HepG2 (cell line): ENCODE data around the gene TELO2. TPM values are rescaled to one million over a fixed set of nuclear protein-coding genes. Genes with fewer than 3 reads are reported as not detected.

Experiments used
- ATAC-seq: fragments of 200-7000 bp; cut with Tn5 transposase; 3 replicates; pipeline ENCODE4 v1.9.1; 2020; ENCODE audit warnings: mild to moderate bottlenecking, moderate library complexity
- BruUV-seq: library from RNA; stranded (reverse); fragments of 400-500 nt; replicated peaks from 2 replicates; lab custom pipeline; 2021; lab: Mats Ljungman, UMichigan
- CTCF ChIA-PET: fragments of 300-600 bp; formaldehyde crosslinking; extraction: SDS; loops from one replicate; lab custom pipeline; 2021; ENCODE audit warnings: low total read pairs, inconsistent platforms, low intra/inter-chr PET ratio; lab: Yijun Ruan, JAX
- POLR2A ChIA-PET: fragments of 350-600 bp; sonication (Branson Sonifier 250); formaldehyde crosslinking; loops from one replicate; lab custom pipeline; 2020; ENCODE audit warnings: antibody characterized with exemption, inconsistent platforms; lab: Yijun Ruan, JAX
- DNase-seq: peaks from one replicate; pipeline ENCODE4 v3.0.0-alpha.2; 2015; ENCODE audit warnings: low spot score
- FAIRE-seq: peaks from 3 replicates; lab custom pipeline; 2011; peaks lifted over from hg19 to GRCh38; lab: Jason Lieb, UNC
- H2AFZ ChIP-seq: one replicate; pipeline ENCODE4 v1.6.1; 2011; ENCODE audit warnings: low read length, inconsistent platforms
- H3K27ac ChIP-seq: fragments of 300-600 bp; 3 replicates; pipeline ENCODE4 v1.8.0; 2011; ENCODE audit warnings: mixed run types, mild to moderate bottlenecking, mixed read lengths, low read length, inconsistent platforms; ENCODE audit not compliant: insufficient read depth; ENCODE audit errors: extremely low read length
- H3K27me3 ChIP-seq, 2 experiments: fragments of 200-600 bp in 1 of 2; 2 replicates in 1 of 2; 3 replicates in 1 of 2; pipeline versions ENCODE4 v1.6.0 to v1.8.0; 2011; ENCODE audit warnings: low read length in 2 of 2, mild to moderate bottlenecking in 2 of 2, moderate library complexity in 2 of 2, inconsistent platforms in 1 of 2; ENCODE audit not compliant: insufficient read depth in 2 of 2, control insufficient read depth in 1 of 2
- H3K36me3 ChIP-seq, 2 experiments: fragments of 200-600 bp in 1 of 2; replicated peaks in 1 of 2; 2 replicates in 1 of 2; 3 replicates in 1 of 2; pipeline versions ENCODE4 v1.5.1 to v1.8.0; 2011; ENCODE audit warnings: low read length in 2 of 2, inconsistent platforms in 1 of 2; ENCODE audit not compliant: insufficient read depth in 2 of 2, control insufficient read depth in 1 of 2
- H3K4me1 ChIP-seq: 2 replicates; pipeline ENCODE4 v1.5.1; 2012; ENCODE audit warnings: low read length, inconsistent platforms; ENCODE audit not compliant: insufficient read depth
- H3K4me2 ChIP-seq: 2 replicates; pipeline ENCODE4 v1.6.0; 2011; ENCODE audit warnings: low read depth, low read length, inconsistent platforms
- H3K4me3 ChIP-seq, 3 experiments: fragments of 200-600 bp in 1 of 3; sonication (generic), shearing (Covaris generic) in 1 of 3; replicated peaks in 1 of 3; 2 replicates each; pipeline ENCODE4 v1.5.1; 2011 to 2016; ENCODE audit warnings: low read length in 3 of 3, inconsistent platforms in 2 of 3, low read depth in 2 of 3, mild to moderate bottlenecking in 2 of 3, control low read depth in 1 of 3, mixed read lengths in 1 of 3; ENCODE audit not compliant: insufficient read depth in 1 of 3
- H3K79me2 ChIP-seq: one replicate; pipeline ENCODE4 v1.6.1; 2011; ENCODE audit warnings: low read length, inconsistent platforms; ENCODE audit not compliant: insufficient read depth
- H3K9ac ChIP-seq: 2 replicates; pipeline ENCODE4 v1.6.0; 2011; ENCODE audit warnings: mild to moderate bottlenecking, low read depth, low read length, inconsistent platforms; ENCODE audit not compliant: insufficient read depth
- H3K9me3 ChIP-seq: 2 replicates; pipeline ENCODE4 v1.5.1; 2012; ENCODE audit warnings: mild to moderate bottlenecking, low read length
- H4K20me1 ChIP-seq: 2 replicates; pipeline ENCODE4 v1.6.0; 2011; ENCODE audit warnings: inconsistent platforms, mild to moderate bottlenecking, low read length, moderate library complexity; ENCODE audit not compliant: insufficient read depth
- ARNTL ChIP-seq: sonication (generic); formaldehyde crosslinking; IDR thresholded peaks from 2 replicates; pipeline ENCODE4 v1.4.0; 2020; ENCODE audit warnings: mild to moderate bottlenecking, missing genetic modification reagents
- ATF4 ChIP-seq, 2 experiments: fragments of 450-650 bp in 1 of 2; sonication (generic) in 1 of 2; formaldehyde crosslinking; IDR thresholded peaks; 2 replicates each; pipeline versions ENCODE4 v1.5.0 to v1.8.0; 2020 to 2022; ENCODE audit warnings: mild to moderate bottlenecking in 1 of 2, missing genetic modification reagents in 1 of 2
- ESRRA ChIP-seq: sonication (generic); formaldehyde crosslinking; IDR thresholded peaks from 2 replicates; pipeline ENCODE4 v1.5.1; 2020; ENCODE audit warnings: mild to moderate bottlenecking, low read depth, missing genetic modification reagents
- GPBP1L1 ChIP-seq: sonication (generic); formaldehyde crosslinking; IDR thresholded peaks from 2 replicates; pipeline ENCODE4 v1.5.0; 2020; ENCODE audit warnings: mild to moderate bottlenecking, missing genetic modification reagents
- HOXD1 ChIP-seq: sonication (generic); formaldehyde crosslinking; IDR thresholded peaks from 2 replicates; pipeline ENCODE4 v1.5.0; 2020; ENCODE audit warnings: missing genetic modification reagents
- ONECUT2 ChIP-seq: sonication (generic); formaldehyde crosslinking; IDR thresholded peaks from 2 replicates; pipeline ENCODE4 v1.4.0; 2020; ENCODE audit warnings: missing genetic modification reagents
- PAF1 ChIP-seq: IDR thresholded peaks from 2 replicates; pipeline ENCODE4 v1.6.1; 2016; ENCODE audit warnings: missing genetic modification reagents, missing compliant biosample characterization
- PHF20 ChIP-seq: sonication (generic); formaldehyde crosslinking; IDR thresholded peaks from 2 replicates; pipeline ENCODE4 v1.5.0; 2020; ENCODE audit warnings: mild to moderate bottlenecking, missing genetic modification reagents
- REL ChIP-seq: sonication (generic); formaldehyde crosslinking; conservative IDR thresholded peaks from 2 replicates; pipeline ENCODE4 v1.8.0; 2022; ENCODE audit warnings: mild to moderate bottlenecking, missing genetic modification reagents, moderate library complexity
- TEAD2 ChIP-seq: sonication (generic); formaldehyde crosslinking; IDR thresholded peaks from 2 replicates; pipeline ENCODE4 v1.9.0; 2021; ENCODE audit warnings: missing genetic modification reagents
- ZBTB46 ChIP-seq: sonication (generic); formaldehyde crosslinking; IDR thresholded peaks from 2 replicates; pipeline ENCODE4 v1.4.0; 2020; ENCODE audit warnings: mild to moderate bottlenecking, missing genetic modification reagents, borderline replicate concordance
- ZBTB7B ChIP-seq: sonication (generic); formaldehyde crosslinking; IDR thresholded peaks from 2 replicates; pipeline ENCODE4 v1.4.0; 2020; ENCODE audit warnings: missing genetic modification reagents
- ZMAT5 ChIP-seq: sonication (generic); formaldehyde crosslinking; IDR thresholded peaks from 2 replicates; pipeline ENCODE4 v1.5.0; 2020; ENCODE audit warnings: mild to moderate bottlenecking, low read depth, missing genetic modification reagents, borderline replicate concordance
- ZNF367 ChIP-seq: sonication (generic); formaldehyde crosslinking; IDR thresholded peaks from 2 replicates; pipeline ENCODE4 v1.4.0; 2020; ENCODE audit warnings: missing genetic modification reagents, borderline replicate concordance
- ZNF691 ChIP-seq: sonication (generic); formaldehyde crosslinking; IDR thresholded peaks from 2 replicates; pipeline ENCODE4 v1.4.0; 2020; ENCODE audit warnings: missing genetic modification reagents, low read depth, mild to moderate bottlenecking, borderline replicate concordance
- ZNF816 ChIP-seq: sonication (generic); formaldehyde crosslinking; IDR thresholded peaks from 2 replicates; pipeline ENCODE4 v1.8.0; 2022; ENCODE audit warnings: missing genetic modification reagents, mild to moderate bottlenecking, borderline replicate concordance
- WGBS: methylation state at CpG from one replicate; pipeline ENCODE4 v1.1.6; 2017; ENCODE audit warnings: low lambda C conversion rate; 5-methylcytosine and 5-hydroxymethylcytosine counted together
- in situ Hi-C: cut with HindIII; loops from 2 replicates; pipeline ENCODE4 v1.10.0; 2017; ENCODE audit warnings: low pct_unique_long_range_greater_than_20kb; ENCODE audit not compliant: extremely low pct_ligation_motif_present
- intact Hi-C: fragments of 100-400 bp; cut with micrococcal nuclease; formaldehyde crosslinking; loops from one replicate; pipeline ENCODE4 v1.10.0; 2022; ENCODE audit not compliant: unreplicated experiment
- polyA plus RNA-seq, 8 experiments: library from polyadenylated mRNA; depleted of rRNA in 3 of 8; stranded (reverse) in 7 of 8; unstranded in 1 of 8; fragments of >200 nt; fragmentation: Illumina TruSeq in 4 of 8; extraction: Trizol in 4 of 8; gene quantifications; 2 replicates each; pipeline versions ENCODE4 v1.2.1 to v1.2.3, GENCODE V29; 2011 to 2016; ENCODE audit warnings: low read depth in 4 of 8, missing spikeins in 1 of 8, mixed read lengths in 1 of 8; ENCODE audit not compliant: insufficient read depth in 1 of 8
- total RNA-seq, 5 experiments: library from RNA; depleted of rRNA; stranded (reverse); fragments of >200 nt; fragmentation: Illumina TruSeq; extraction: Trizol; gene quantifications; 2 replicates each; pipeline ENCODE4 v1.2.3, GENCODE V29; 2016; ENCODE audit warnings: low read depth in 1 of 5

The TELO2 gene
- total and polyA plus RNA-seq, 2 of the 13 experiments (the other 11 are each of a cell fraction or from before 2014, with no cell fraction given): 10.1 to 17.9 TPM

- TF ChIP-seq REL (CRISPR knock-in tag) (no peak), TEAD2 (CRISPR knock-in tag) (no peak)
Observed at GRCh38 chr16:1537138-1537577, 44.0 kb downstream of the TELO2 start (continued).

GRCh38 chr16:1537763-1538289 lies 44.7 kb downstream of the TELO2 start:
- Histone ChIP-seq H3K9me3 (no peaks in the 10 kb centered on the region), H3K4me2 (no peak overlapping the region), H3K9ac (no peak overlapping the region), H3K79me2 (no peaks in the 10 kb centered on the region), H2AFZ (no peak overlapping the region), H3K27ac (no peak overlapping the region), H3K4me1 (no peaks in the 10 kb centered on the region), H3K27me3 (no peaks in the 10 kb centered on the region), H3K36me3 (no peaks in the 10 kb centered on the region), H4K20me1 (no peaks in the 10 kb centered on the region), H3K4me3 (no peak overlapping the region)
- FAIRE-seq: no peak
- ChIA-PET POLR2A (no interaction called here), CTCF (no interaction called here)
- no peak for TF ChIP-seq ZNF691
- no peak for TF ChIP-seq ZNF816
- TF ChIP-seq PHF20 (CRISPR knock-in tag): no peak
- TF ChIP-seq ZMAT5 (CRISPR knock-in tag): no peak
- no peak for TF ChIP-seq ARNTL (CRISPR knock-in tag)
- no peak for TF ChIP-seq ZBTB46 (CRISPR knock-in tag)
- TF ChIP-seq ATF4 (CRISPR knock-in tag; IDR thresholded peaks at IDR 0.05): no peak
- TF ChIP-seq HOXD1 (CRISPR knock-in tag): no peak
- no peak for TF ChIP-seq ONECUT2
- no peak for TF ChIP-seq ZNF367 (CRISPR knock-in tag)
- no peak for TF ChIP-seq ZBTB7B (CRISPR knock-in tag)
- no peak for TF ChIP-seq ESRRA (CRISPR knock-in tag)
- no peak for TF ChIP-seq GPBP1L1
- no peak for TF ChIP-seq PAF1
- no peak for ATAC-seq
- BruUV-seq: no TSS peak
- WGBS: 94% methylated on average over 23 of the region's 26 CpGs
- in situ Hi-C loops (no loop called here), intact Hi-C loops (no loop called here)
- no peak for DNase-seq
